Transverse colon (tissue), 4 donors: ENCODE measurements around the gene ZNF407. TPM values are rescaled to one million over a fixed set of nuclear protein-coding genes. Genes with fewer than 3 reads are reported as not detected.

Experiments used
- DNase-seq: peaks from one replicate; pipeline ENCODE4 v3.0.0-alpha.2; 2019
- H3K27ac ChIP-seq, 4 donors: fragments of 200-600 bp; sonication (generic); 2 replicates each; pipeline ENCODE4 v1.5.1; 2016 to 2018; ENCODE audit warnings: inconsistent platforms in 4 of 4
- H3K27me3 ChIP-seq: fragments of 200-600 bp; sonication (generic); 2 replicates; pipeline ENCODE4 v1.5.1; 2017; ENCODE audit warnings: inconsistent platforms
- H3K36me3 ChIP-seq, 4 donors: fragments of 200-600 bp; sonication (generic); 2 replicates each; pipeline ENCODE4 v1.5.1; 2017 to 2019; ENCODE audit warnings: inconsistent platforms in 4 of 4
- H3K4me1 ChIP-seq, 4 donors: fragments of 200-600 bp; sonication (generic); 2 replicates each; pipeline ENCODE4 v1.5.1; 2017 to 2020; ENCODE audit warnings: inconsistent platforms in 4 of 4
- H3K4me3 ChIP-seq, 4 donors: fragments of 200-600 bp; sonication (generic); 1 replicate in 1 of 4; 2 replicates in 3 of 4; pipeline versions ENCODE4 v1.5.1 to v1.6.1; 2017 to 2019; ENCODE audit warnings: inconsistent platforms in 4 of 4
- H3K9me3 ChIP-seq, 2 donors: fragments of 200-600 bp; sonication (generic); 2 replicates each; pipeline ENCODE4 v1.5.1; 2017 to 2019; ENCODE audit warnings: inconsistent platforms in 2 of 2
- EP300 ChIP-seq: sonication (generic); formaldehyde crosslinking; IDR thresholded peaks from one replicate; pipeline ENCODE4 v1.6.1; 2017; ENCODE audit warnings: antibody characterized with exemption, low read depth
- POLR2A ChIP-seq: fragments of 450-650 bp; IDR thresholded peaks from one replicate; pipeline ENCODE4 v1.6.1; 2016; ENCODE audit warnings: antibody characterized with exemption, mild to moderate bottlenecking, moderate library complexity
- POLR2AphosphoS5 ChIP-seq, 3 donors: sonication (generic); formaldehyde crosslinking; IDR thresholded peaks; one replicate each; pipeline ENCODE4 v1.6.1; 2016; ENCODE audit warnings: antibody characterized with exemption in 3 of 3
- WGBS, 2 donors: methylation state at CpG; one replicate each; pipeline ENCODE4 v1.1.5; 2018; ENCODE audit warnings: low coverage in 1 of 2; 5-methylcytosine and 5-hydroxymethylcytosine counted together
- in situ Hi-C, 4 donors: fragments of 200-750 bp; cut with MboI; loops; one replicate each; pipeline versions ENCODE4 v1.15.0 to v1.15.1; 2017; ENCODE audit warnings: low sequenced_read_pairs in 3 of 4, low pct_ligation_motif_present in 1 of 4, low pct_unique_long_range_greater_than_20kb in 1 of 4
- intact Hi-C: fragments of 100-400 bp; cut with DNase I; formaldehyde crosslinking; loops from one replicate; pipeline ENCODE4 v1.15.1; 2023; ENCODE audit warnings: low total_unique reads
- total RNA-seq, 4 donors: library from RNA; depleted of rRNA; stranded (reverse); fragments of >200 nt; gene quantifications; one replicate each; pipeline ENCODE4 v1.1.0, GENCODE V29; 2016
- TF ChIP-seq, protein P1 (sequence below), 5 experiments: fragments of 200-600 bp in 3 of 5; fragments of 450-650 bp in 2 of 5; sonication (generic) in 3 of 5; IDR thresholded peaks; 1 replicate in 2 of 5; 2 replicates in 3 of 5; pipeline ENCODE4 v1.5.1; 2016 to 2017; ENCODE audit warnings: antibody characterized with exemption in 5 of 5, inconsistent platforms in 3 of 5, mild to moderate bottlenecking in 2 of 5, moderate library complexity in 1 of 5

Gene ZNF407
- total RNA-seq, 4 donors from 2014 or later, result 13.5 to 24.1 (median 20.1) TPM

DNA sequence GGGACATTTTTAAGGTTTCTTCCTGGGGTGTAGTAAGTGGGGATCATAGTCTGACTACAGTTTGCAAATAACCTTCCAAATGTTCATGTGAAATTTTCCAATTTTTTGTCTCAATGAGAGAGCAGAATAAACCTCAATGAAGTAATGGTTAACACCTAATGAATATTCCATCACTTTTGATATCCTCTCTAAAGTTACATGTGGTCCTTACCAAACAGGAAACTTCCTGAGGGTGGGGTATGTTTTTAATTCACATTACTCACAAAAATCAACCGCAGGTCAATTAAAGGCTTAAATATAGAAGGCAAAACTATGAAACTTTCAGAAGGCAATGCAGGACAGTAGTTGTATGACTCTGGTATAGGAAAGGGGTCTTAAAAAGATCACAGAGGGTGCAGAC is 13.2 kb downstream of the ZNF407 start:
- intact Hi-C loops, result no loop called here
- 91 to 100% methylated on average over 1 of the region's 1 CpG for WGBS, 2 donors

DNA sequence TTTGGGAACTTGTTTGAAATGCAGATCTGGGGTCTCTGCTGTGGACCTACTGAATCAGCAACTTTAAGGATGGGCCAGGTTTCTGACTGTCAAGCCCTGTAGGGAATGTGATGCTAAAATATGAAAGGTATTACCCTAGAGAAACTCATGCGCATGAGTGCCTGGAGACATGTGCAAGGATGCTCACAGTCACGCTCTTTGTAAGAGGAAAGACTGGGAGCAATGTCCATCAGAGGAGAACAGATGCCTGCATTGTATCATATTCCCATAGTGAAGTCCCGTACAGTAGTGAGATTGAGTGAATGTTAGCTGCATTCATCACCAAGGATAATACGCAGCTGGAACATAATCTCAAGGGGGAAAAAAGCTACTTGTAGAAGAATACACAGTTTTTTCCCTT is 14.1 kb downstream of the ZNF407 start:
- Histone ChIP-seq H3K4me1 (no peaks in the 10 kb centered on the region), H3K27me3 (no peaks in the 10 kb centered on the region), H3K27ac (no peak overlapping the region), H3K4me3 (no peak overlapping the region), H3K36me3 (no peaks in the 10 kb centered on the region), H3K9me3 (no peaks in the 10 kb centered on the region)
- 98 to 100% methylated on average over 1 to 4 of the region's 4 CpGs for WGBS, 2 donors
- TF ChIP-seq, protein P1, sequence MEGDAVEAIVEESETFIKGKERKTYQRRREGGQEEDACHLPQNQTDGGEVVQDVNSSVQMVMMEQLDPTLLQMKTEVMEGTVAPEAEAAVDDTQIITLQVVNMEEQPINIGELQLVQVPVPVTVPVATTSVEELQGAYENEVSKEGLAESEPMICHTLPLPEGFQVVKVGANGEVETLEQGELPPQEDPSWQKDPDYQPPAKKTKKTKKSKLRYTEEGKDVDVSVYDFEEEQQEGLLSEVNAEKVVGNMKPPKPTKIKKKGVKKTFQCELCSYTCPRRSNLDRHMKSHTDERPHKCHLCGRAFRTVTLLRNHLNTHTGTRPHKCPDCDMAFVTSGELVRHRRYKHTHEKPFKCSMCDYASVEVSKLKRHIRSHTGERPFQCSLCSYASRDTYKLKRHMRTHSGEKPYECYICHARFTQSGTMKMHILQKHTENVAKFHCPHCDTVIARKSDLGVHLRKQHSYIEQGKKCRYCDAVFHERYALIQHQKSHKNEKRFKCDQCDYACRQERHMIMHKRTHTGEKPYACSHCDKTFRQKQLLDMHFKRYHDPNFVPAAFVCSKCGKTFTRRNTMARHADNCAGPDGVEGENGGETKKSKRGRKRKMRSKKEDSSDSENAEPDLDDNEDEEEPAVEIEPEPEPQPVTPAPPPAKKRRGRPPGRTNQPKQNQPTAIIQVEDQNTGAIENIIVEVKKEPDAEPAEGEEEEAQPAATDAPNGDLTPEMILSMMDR (IDR thresholded peaks at IDR 0.05), result no peak
- TF ChIP-seq POLR2A (no peak), EP300 (no peak), POLR2AphosphoS5 (IDR thresholded peaks at IDR 0.05) (no peak)
- intact Hi-C loops (no loop called here), in situ Hi-C loops (no loop called here)
- DNase-seq, result no peak

More for the DNA sequence above, 13.2 kb downstream of the ZNF407 start:
- Histone ChIP-seq H3K4me3 (no peak overlapping the region), H3K9me3 (no peaks in the 10 kb centered on the region), H3K36me3 (no peaks in the 10 kb centered on the region), H3K27me3 (no peaks in the 10 kb centered on the region), H3K27ac (no peak overlapping the region), H3K4me1 (no peaks in the 10 kb centered on the region)
- no peak for DNase-seq
- no peak for TF ChIP-seq EP300
- TF ChIP-seq, protein P1 (IDR thresholded peaks at IDR 0.05), result no peak
- no peak for TF ChIP-seq POLR2AphosphoS5 (IDR thresholded peaks at IDR 0.05)
- in situ Hi-C loops, result no loop called here

DNA sequence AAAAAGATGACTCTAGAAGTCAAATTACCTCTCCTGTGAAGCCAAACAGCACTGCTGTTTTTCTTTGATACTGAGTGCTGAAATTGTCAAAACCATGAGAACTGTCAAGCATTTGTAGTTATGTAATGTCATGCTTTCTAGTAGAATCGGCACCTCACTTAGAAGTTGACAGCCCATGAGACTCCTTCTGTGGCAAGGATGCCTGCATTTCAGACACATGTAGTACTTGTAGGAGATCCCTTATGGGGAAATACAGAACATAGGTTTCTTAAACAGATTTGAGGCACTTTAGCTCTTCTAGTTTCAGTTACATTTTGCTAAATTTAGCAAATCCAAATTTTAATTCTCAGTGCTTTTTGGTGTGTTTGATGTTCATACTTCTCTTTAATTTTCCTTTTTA is 15.7 kb downstream of the ZNF407 start:
- TF ChIP-seq POLR2AphosphoS5 (IDR thresholded peaks at IDR 0.05) (no peak), POLR2A (no peak), EP300 (no peak)
- TF ChIP-seq, protein P1 (IDR thresholded peaks at IDR 0.05), result no peak
- WGBS, 2 donors, result 86 to 89% methylated on average over 1 of the region's 1 CpG
- no peak for DNase-seq
- H3K27ac ChIP-seq, result no peak overlapping the region
- H3K27me3 ChIP-seq, result no peaks in the 10 kb centered on the region
- H3K36me3 ChIP-seq, result no peaks in the 10 kb centered on the region
- in situ Hi-C loops, result no loop called here
- H3K4me3 ChIP-seq, result no peak overlapping the region
- no peaks in the 10 kb centered on the region for H3K4me1 ChIP-seq
- H3K9me3 ChIP-seq, result no peaks in the 10 kb centered on the region
- intact Hi-C loops, result no loop called here

DNA sequence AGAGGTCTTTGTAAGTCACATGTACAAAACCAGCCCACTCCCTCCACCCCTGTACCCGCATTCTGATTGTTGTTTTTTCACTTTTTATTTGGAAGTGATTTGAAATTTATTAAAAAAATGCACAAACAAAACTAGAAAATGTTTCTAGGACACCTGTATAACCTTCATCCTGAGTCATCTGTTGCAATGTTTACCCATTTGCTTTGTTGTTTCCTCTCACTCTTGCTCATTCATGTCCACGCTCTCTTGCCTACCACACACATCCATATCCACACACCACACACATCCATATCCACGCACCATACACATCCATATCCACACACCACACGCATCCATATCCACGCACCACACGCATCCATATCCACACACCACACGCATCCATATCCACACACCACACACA is 18.8 kb downstream of the ZNF407 start:
- H3K4me3 ChIP-seq, result no peak overlapping the region
- H3K4me1 ChIP-seq, result no peaks in the 10 kb centered on the region
- in situ Hi-C loops (no loop called here), intact Hi-C loops (no loop called here)
- H3K9me3 ChIP-seq, result no peaks in the 10 kb centered on the region
- 54 to 74% methylated on average over 7 of the region's 7 CpGs for WGBS, 2 donors
- H3K27me3 ChIP-seq, result no peaks in the 10 kb centered on the region
- DNase-seq, result no peak
- no peaks in the 10 kb centered on the region for H3K36me3 ChIP-seq
- TF ChIP-seq POLR2AphosphoS5 (IDR thresholded peaks at IDR 0.05) (no peak), POLR2A (no peak), EP300 (no peak)
- TF ChIP-seq, protein P1 (IDR thresholded peaks at IDR 0.05), result no peak
- H3K27ac ChIP-seq, result no peak overlapping the region
